Fibroblast of mammary gland (primary cell): ENCODE data around the gene NOP9.

Experiments used
- DNase-seq: peaks from one replicate; pipeline ENCODE4 v3.0.0-alpha.2; 2010; ENCODE audit warnings: low read depth
- H3K4me3 ChIP-seq: 2 replicates; pipeline ENCODE4 v1.5.1; 2011; ENCODE audit warnings: low read depth, mild to moderate bottlenecking, low read length, moderate library complexity; ENCODE audit not compliant: control insufficient read depth
- TF ChIP-seq, protein P1 (sequence below): conservative IDR thresholded peaks from 2 replicates; pipeline ENCODE4 v1.5.1; 2011; ENCODE audit warnings: low read depth, low read length, inconsistent platforms; ENCODE audit not compliant: control insufficient read depth, insufficient read depth

The NOP9 gene

DNA sequence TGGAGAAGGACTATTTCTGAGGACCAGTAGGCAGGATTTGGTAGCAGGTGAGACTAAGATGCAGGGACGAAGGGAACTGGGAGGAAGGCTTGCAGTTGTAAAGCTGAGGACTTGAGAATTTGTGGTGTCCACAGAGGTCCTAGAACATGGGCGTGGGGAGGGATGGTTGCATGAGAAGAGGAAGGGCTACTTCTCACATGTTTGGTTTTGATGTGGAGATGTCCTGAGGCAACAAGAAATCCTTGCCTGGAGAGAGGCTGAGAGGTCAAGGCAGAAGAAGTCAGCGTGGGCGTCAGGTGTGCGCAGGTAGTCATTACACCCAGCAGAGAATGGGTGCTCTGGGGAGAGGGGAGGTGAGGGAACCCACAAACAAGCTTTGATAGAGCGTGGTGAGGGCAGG is 22.6 kb upstream of the NOP9 start:
- no peak overlapping the region for H3K4me3 ChIP-seq
- TF ChIP-seq, protein P1, sequence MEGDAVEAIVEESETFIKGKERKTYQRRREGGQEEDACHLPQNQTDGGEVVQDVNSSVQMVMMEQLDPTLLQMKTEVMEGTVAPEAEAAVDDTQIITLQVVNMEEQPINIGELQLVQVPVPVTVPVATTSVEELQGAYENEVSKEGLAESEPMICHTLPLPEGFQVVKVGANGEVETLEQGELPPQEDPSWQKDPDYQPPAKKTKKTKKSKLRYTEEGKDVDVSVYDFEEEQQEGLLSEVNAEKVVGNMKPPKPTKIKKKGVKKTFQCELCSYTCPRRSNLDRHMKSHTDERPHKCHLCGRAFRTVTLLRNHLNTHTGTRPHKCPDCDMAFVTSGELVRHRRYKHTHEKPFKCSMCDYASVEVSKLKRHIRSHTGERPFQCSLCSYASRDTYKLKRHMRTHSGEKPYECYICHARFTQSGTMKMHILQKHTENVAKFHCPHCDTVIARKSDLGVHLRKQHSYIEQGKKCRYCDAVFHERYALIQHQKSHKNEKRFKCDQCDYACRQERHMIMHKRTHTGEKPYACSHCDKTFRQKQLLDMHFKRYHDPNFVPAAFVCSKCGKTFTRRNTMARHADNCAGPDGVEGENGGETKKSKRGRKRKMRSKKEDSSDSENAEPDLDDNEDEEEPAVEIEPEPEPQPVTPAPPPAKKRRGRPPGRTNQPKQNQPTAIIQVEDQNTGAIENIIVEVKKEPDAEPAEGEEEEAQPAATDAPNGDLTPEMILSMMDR: no peak
- DNase-seq: no peak

DNA sequence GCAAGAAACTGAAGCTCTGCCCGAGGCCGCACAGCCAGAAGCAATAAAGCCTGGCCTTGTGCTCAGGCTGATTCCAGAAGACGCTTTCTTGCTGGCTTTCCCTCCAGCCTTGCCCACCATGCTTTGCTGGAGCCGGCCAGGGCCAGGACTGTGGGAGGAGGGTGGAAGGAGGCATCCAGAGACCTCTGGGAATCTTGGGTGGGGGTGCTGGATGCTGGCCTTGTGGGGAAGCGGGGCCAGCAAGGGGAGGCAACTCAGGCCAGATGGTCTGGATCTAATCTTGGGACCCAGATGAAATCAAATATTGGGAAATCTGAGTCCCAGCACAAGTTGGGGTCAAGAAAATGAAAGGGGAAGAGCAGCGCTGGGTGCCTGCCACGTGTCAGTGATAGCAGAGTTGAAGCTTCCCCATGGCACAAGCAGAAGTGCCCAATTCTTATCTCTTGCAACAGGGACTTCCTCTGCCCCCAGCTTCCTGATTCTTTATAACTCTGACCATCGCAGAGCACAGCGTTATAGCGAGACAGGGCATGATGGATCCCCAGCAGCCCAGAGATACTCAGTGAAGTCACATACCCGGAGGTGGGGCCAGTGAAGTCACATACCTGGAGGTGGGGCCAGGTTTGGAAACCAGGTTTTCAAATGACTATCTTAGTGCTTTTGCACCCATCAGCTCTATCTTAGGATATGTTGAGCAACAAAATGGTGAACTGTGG is 21.9 kb upstream of the NOP9 start:
- no peak for DNase-seq
- no peak overlapping the region for H3K4me3 ChIP-seq
- TF ChIP-seq, protein P1: no peak

DNA sequence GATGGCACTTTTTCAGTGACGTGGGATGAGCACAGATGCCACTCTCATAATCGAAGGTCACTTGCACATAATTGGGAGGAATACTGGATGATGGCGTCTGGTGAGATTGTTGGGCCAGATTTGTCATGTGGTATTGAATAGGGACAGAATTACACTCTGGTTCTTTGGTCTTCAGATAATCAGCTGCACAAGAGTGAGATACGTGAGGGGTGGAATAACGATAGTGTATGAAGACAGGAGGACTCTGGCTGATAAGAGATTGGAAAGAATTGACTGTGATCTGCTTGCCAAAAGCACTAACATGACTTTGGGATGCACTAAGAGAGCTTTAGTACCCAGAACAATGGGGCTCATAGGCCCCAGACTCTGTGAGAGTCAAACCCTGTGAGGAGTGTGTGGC is 21.2 kb upstream of the NOP9 start:
- TF ChIP-seq, protein P1: no peak
- DNase-seq: no peak
- no peak overlapping the region for H3K4me3 ChIP-seq

DNA sequence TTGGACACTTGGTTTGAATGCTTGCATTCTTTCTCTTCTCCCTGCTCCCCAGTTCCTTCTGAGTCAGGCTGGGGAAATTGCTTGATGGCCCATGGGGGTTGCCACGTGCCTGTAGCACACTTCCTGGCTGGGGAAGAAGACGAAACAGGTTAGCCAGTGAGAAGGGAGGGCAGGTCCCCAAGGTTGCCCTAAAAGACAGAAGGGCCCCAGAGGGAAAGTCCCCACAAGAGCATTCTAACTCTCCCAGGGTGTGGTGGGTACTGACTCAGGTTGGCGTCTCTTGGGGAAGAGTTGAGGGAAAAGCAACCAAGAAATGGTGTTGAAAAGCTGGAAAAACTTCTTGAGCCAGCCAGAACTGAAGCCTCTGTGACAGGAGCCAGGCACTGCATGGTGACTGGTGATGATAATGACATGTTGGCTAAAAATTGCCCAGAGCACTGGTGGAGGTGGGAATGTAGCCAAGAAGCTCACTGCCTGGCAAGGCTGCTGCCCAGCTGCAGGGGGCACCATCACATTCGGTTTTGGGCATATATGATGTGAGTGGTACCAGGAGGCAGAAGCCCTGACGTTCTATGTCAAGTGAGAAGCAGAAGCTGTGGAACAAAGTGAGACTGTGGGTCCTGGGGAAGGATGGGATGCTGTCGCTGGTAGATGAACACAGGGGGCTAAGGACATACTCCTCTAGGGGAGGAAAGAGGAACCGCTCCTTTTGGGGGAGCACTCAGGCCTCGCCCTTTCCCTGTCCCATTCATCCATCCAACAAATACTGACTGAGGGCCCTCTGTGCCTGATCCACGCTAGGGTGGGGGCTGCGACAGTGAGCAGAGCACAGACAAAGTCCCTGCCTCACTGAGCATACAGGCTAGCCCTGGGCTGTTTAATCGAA is 20.1 kb upstream of the NOP9 start:
- H3K4me3 ChIP-seq: no peak overlapping the region
- TF ChIP-seq, protein P1: no peak
- DNase-seq: peak; percentile 6

DNA sequence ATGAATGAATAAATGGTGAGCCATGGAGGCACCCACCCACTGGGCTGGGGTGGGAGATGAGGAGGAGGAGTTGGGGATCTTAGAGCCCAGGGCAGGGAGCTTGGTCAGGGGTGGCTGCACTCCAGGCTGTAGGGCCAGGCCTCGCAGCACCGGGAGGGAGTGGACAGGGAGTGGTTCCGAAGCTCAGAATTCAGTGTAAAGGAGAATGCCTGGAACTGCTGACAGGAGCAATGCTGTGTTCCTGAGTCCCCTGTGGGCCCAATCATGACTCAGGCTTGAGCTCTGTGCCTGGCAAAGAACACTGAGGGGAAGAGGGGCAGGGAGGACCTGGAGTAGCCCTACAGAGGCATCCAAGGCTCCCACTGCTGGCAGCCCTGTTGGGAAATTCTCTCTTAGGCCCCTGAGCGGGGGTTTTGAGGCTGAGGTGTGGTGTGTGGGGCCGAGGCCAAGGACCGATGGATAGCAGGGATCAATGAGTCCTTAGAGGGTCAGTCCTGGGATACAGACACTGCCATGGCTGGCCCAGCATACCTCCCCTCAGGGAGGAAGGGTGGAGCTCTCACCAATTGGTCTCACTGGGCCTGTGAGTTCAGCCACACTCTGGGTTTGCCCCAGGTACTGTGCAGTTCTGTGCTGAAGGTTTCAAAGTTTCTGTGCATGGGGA is 18.7 kb upstream of the NOP9 start:
- TF ChIP-seq, protein P1: no peak
- no peak overlapping the region for H3K4me3 ChIP-seq
- DNase-seq: peak; percentile 34

DNA sequence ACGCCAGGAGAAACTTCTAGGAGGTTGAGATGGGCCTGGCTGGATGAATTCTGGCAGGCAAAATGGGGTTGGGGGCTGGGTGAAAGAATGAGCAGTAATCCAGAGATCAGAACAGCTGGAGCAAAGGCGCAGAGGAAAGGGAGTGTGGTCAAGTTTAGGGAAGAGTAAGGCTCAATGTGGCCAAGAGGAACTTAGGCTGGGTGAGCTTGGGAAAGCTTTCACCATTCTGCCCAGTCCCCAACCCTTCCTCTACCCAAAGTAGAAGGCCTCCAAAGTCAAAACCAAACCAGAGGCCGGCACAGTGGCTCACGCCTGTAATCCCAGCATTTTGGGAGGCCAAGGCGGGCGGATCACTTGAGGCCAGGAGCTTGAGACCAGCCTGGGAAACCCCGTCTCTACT is 18.0 kb upstream of the NOP9 start:
- H3K4me3 ChIP-seq: no peak overlapping the region
- TF ChIP-seq, protein P1: no peak
- no peak for DNase-seq
